ENCODE data around the gene FNIP2.

Gene FNIP2

DNA sequence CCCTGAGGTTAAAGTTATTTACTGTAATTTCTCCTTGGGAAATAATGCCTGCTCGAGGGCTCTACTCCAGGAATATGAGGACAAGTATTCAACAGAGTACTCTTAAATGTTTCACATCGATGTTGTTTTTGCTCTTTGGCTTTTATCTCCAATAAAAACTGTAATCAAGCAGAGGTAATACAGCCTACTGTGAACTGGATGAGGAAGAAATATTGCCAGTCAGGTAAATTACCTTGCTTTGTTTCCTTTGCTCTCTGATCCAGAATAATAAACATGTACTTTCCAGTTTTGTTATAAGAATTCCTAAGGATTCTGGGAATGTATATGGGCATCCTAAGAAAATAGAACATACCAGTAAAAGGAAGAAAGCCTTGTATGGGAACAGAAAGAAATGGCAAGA, 60.4 kb downstream of the FNIP2 start:
- TF ChIP-seq SUZ12 (IDR thresholded peaks at IDR 0.05; ENCODE audit: extremely low read depth, insufficient read depth, insufficient read length) (no peak), YY1 (IDR thresholded peaks at IDR 0.05; ENCODE audit: insufficient read depth, insufficient read length) (no peak), ZNF274 (IDR thresholded peaks at IDR 0.05; ENCODE audit: low read depth, low read length) (no peak)

DNA sequence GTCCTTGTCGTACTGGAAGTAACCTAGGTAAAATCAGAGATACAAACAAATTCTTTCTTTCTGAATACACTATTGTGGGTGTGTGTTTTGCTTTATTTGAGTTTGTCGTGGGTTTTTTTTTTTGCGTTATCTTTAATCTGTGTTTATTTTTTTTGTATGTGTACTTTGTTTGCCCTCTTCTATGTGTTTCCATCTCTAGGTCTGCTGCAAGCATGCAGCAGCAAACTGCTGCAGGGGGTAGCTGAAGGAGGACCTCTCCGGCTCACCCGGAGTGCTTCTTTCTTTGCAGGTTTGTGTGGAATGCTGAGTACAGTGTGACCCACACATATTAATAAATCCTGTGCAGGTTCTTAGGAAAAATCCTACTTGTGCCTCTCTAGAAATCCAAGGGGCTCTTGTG, 64.8 kb downstream of the FNIP2 start:
- no peaks in the 10 kb centered on the region for H3K27me3 ChIP-seq (ENCODE audit: insufficient read depth, insufficient read length)
- peaks cover 10% of the 10 kb centered on the region for H3K36me3 ChIP-seq (ENCODE audit: insufficient read depth, insufficient read length, low read length)
- no peaks in the 10 kb centered on the region for H3K9me3 ChIP-seq (ENCODE audit: insufficient read depth, low read length)
- no peak for DNase-seq (ENCODE audit: low read depth, low spot score)
- no peak overlapping the region for H3K9ac ChIP-seq (ENCODE audit: insufficient read length, low read depth)
- no peak overlapping the region for H3K4me3 ChIP-seq (ENCODE audit: insufficient read length, low read depth)
- no peaks in the 10 kb centered on the region for H3K4me1 ChIP-seq (ENCODE audit: insufficient read depth, insufficient read length)
- TF ChIP-seq SUZ12 (IDR thresholded peaks at IDR 0.05; ENCODE audit: extremely low read depth, insufficient read depth, insufficient read length): no peak
- no peak for TF ChIP-seq ZNF274 (IDR thresholded peaks at IDR 0.05; ENCODE audit: low read depth, low read length)
- TF ChIP-seq YY1 (IDR thresholded peaks at IDR 0.05; ENCODE audit: insufficient read depth, insufficient read length): no peak

More for the DNA sequence above, 60.4 kb downstream of the FNIP2 start:
- H3K9me3 ChIP-seq (ENCODE audit: insufficient read depth, low read length): no peaks in the 10 kb centered on the region
- H3K36me3 ChIP-seq (ENCODE audit: insufficient read depth, insufficient read length, low read length): peaks cover 6% of the 10 kb centered on the region
- H3K4me1 ChIP-seq (ENCODE audit: insufficient read depth, insufficient read length): no peaks in the 10 kb centered on the region
- H3K4me3 ChIP-seq (ENCODE audit: insufficient read length, low read depth): no peak overlapping the region
- DNase-seq (ENCODE audit: low read depth, low spot score): no peak
- no peak overlapping the region for H3K9ac ChIP-seq (ENCODE audit: insufficient read length, low read depth)
- H3K27me3 ChIP-seq (ENCODE audit: insufficient read depth, insufficient read length): no peaks in the 10 kb centered on the region

GRCh38 chr4:158835226-158836001, 66.6 kb downstream of the FNIP2 start:
- TF ChIP-seq ZNF274 (IDR thresholded peaks at IDR 0.05; ENCODE audit: low read depth, low read length): no peak
- no peak for TF ChIP-seq YY1 (IDR thresholded peaks at IDR 0.05; ENCODE audit: insufficient read depth, insufficient read length)
- no peak for TF ChIP-seq SUZ12 (IDR thresholded peaks at IDR 0.05; ENCODE audit: extremely low read depth, insufficient read depth, insufficient read length)
- no peaks in the 10 kb centered on the region for H3K4me1 ChIP-seq (ENCODE audit: insufficient read depth, insufficient read length)
- peaks cover 10% of the 10 kb centered on the region for H3K36me3 ChIP-seq (ENCODE audit: insufficient read depth, insufficient read length, low read length)
- DNase-seq (ENCODE audit: low read depth, low spot score): no peak
- no peak overlapping the region for H3K9ac ChIP-seq (ENCODE audit: insufficient read length, low read depth)
- no peak overlapping the region for H3K4me3 ChIP-seq (ENCODE audit: insufficient read length, low read depth)
- H3K27me3 ChIP-seq (ENCODE audit: insufficient read depth, insufficient read length): no peaks in the 10 kb centered on the region
- no peaks in the 10 kb centered on the region for H3K9me3 ChIP-seq (ENCODE audit: insufficient read depth, low read length)

GRCh38 chr4:158836002-158836369, 67.2 kb downstream of the FNIP2 start:
- Histone ChIP-seq H3K4me3 (ENCODE audit: insufficient read length, low read depth) (no peak overlapping the region), H3K27me3 (ENCODE audit: insufficient read depth, insufficient read length) (no peaks in the 10 kb centered on the region), H3K9me3 (ENCODE audit: insufficient read depth, low read length) (no peaks in the 10 kb centered on the region), H3K4me1 (ENCODE audit: insufficient read depth, insufficient read length) (no peaks in the 10 kb centered on the region), H3K9ac (ENCODE audit: insufficient read length, low read depth) (no peak overlapping the region), H3K36me3 (ENCODE audit: insufficient read depth, insufficient read length, low read length) (peaks cover 12% of the 10 kb centered on the region)
- TF ChIP-seq SUZ12 (IDR thresholded peaks at IDR 0.05; ENCODE audit: extremely low read depth, insufficient read depth, insufficient read length) (no peak), YY1 (IDR thresholded peaks at IDR 0.05; ENCODE audit: insufficient read depth, insufficient read length) (no peak)
- DNase-seq (ENCODE audit: low read depth, low spot score): no peak

DNA sequence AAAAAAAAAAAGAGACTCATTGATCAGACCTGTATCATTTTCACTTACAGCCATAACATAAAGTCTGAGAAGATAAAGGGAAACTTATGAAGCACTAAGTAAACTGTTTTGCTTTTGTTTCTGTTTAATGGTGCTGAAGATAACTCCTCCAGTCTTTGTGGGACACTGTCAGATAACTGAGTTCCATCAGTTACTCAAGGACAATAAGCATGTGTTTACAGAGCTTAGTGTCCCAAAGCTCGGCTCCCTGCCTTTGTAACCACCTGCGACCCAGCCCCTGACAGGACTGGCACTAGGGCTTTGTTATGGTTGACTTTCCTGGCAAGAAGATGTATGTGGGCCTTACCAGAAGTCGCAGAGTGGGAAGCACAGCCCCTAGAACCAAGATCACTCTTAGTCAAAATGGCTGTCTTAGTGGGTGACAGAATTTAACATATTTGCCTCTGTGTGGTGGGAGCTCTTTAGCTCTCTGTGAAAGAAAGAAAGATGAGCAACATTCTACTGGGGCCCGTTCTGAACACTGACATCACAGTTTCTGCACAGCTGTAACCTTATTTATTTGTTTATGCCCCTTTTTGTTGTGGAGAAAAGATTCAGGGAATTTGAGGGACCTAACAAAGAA, 68.1 kb downstream of the FNIP2 start:
- Histone ChIP-seq H3K4me1 (ENCODE audit: insufficient read depth, insufficient read length) (no peaks in the 10 kb centered on the region), H3K9me3 (ENCODE audit: insufficient read depth, low read length) (no peaks in the 10 kb centered on the region), H3K36me3 (ENCODE audit: insufficient read depth, insufficient read length, low read length) (peaks cover 10% of the 10 kb centered on the region), H3K9ac (ENCODE audit: insufficient read length, low read depth) (no peak overlapping the region), H3K27me3 (ENCODE audit: insufficient read depth, insufficient read length) (no peaks in the 10 kb centered on the region), H3K4me3 (ENCODE audit: insufficient read length, low read depth) (no peak overlapping the region)
- DNase-seq (ENCODE audit: low read depth, low spot score): no peak
- TF ChIP-seq SUZ12 (IDR thresholded peaks at IDR 0.05; ENCODE audit: extremely low read depth, insufficient read depth, insufficient read length) (no peak), ZNF274 (IDR thresholded peaks at IDR 0.05; ENCODE audit: low read depth, low read length) (no peak), YY1 (IDR thresholded peaks at IDR 0.05; ENCODE audit: insufficient read depth, insufficient read length) (no peak)

DNA sequence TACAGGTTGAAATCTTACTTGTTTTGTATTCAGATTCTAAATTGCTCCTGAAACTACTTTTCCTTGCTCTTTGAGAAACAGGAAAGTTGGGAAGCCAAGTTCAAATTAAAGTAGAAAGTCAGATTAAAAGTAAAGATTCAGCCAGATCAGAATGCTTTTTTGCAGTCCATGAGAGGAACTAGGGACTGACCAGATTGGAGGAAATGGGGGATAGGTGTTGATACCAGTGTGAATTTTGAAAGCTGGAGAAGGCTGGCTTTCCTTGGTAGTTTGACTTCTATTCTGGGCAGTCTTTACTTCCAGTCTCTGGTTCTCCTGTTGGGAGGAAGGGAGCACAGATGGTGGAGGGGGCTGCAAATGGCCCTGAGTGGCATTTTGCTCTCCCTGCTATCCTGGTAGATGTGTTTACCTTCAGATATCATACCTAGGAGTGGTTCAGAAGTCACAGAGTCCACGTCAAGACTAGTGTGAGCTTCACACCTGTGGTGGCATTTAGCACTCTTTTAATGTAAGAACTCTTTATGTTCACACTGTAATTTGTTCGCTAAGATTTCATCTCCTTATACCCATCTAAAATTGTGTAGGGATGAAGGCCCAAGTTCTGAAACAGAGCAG, 68.8 kb downstream of the FNIP2 start:
- Histone ChIP-seq H3K4me3 (ENCODE audit: insufficient read length, low read depth) (no peak overlapping the region), H3K4me1 (ENCODE audit: insufficient read depth, insufficient read length) (no peaks in the 10 kb centered on the region), H3K9me3 (ENCODE audit: insufficient read depth, low read length) (no peaks in the 10 kb centered on the region), H3K27me3 (ENCODE audit: insufficient read depth, insufficient read length) (no peaks in the 10 kb centered on the region), H3K9ac (ENCODE audit: insufficient read length, low read depth) (no peak overlapping the region), H3K36me3 (ENCODE audit: insufficient read depth, insufficient read length, low read length) (peaks cover 8% of the 10 kb centered on the region)
- DNase-seq (ENCODE audit: low read depth, low spot score): no peak
- TF ChIP-seq ZNF274 (IDR thresholded peaks at IDR 0.05; ENCODE audit: low read depth, low read length) (no peak), SUZ12 (IDR thresholded peaks at IDR 0.05; ENCODE audit: extremely low read depth, insufficient read depth, insufficient read length) (no peak), YY1 (IDR thresholded peaks at IDR 0.05; ENCODE audit: insufficient read depth, insufficient read length) (no peak)

DNA sequence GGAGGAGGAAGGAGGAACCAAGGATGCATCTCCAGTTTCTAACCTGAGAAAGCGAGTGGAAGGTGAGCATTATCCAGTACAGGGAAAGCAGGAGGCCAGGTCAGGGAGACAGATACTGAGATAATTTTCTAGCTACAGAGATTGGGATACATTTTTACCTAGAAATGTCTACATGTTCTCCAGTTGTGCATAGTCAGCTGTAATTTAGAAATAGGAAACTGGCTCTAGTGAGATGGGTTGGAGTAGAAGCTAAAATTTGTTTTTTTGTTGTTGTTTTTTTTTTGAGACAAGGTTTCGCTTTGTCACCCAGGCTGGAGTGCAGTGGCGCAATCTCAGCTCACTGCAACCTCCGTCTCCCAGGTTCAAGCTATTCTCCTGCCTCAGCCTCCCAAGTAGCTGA, 71.3 kb downstream of the FNIP2 start:
- Histone ChIP-seq H3K9ac (ENCODE audit: insufficient read length, low read depth) (no peak overlapping the region), H3K9me3 (ENCODE audit: insufficient read depth, low read length) (no peaks in the 10 kb centered on the region), H3K27me3 (ENCODE audit: insufficient read depth, insufficient read length) (no peaks in the 10 kb centered on the region), H3K4me3 (ENCODE audit: insufficient read length, low read depth) (no peak overlapping the region), H3K36me3 (ENCODE audit: insufficient read depth, insufficient read length, low read length) (peaks cover 8% of the 10 kb centered on the region), H3K4me1 (ENCODE audit: insufficient read depth, insufficient read length) (no peaks in the 10 kb centered on the region)
- DNase-seq (ENCODE audit: low read depth, low spot score): no peak
- TF ChIP-seq ZNF274 (IDR thresholded peaks at IDR 0.05; ENCODE audit: low read depth, low read length): no peak
- TF ChIP-seq SUZ12 (IDR thresholded peaks at IDR 0.05; ENCODE audit: extremely low read depth, insufficient read depth, insufficient read length): no peak
- TF ChIP-seq YY1 (IDR thresholded peaks at IDR 0.05; ENCODE audit: insufficient read depth, insufficient read length): no peak
